Testis (tissue), 3 donors: ENCODE data around the gene ENTREP1. TPM values are rescaled to one million over a fixed set of nuclear protein-coding genes. Genes with fewer than 3 reads are reported as not detected.

Experiments
- DNase-seq: peaks from one replicate; pipeline ENCODE4 v3.0.0-alpha.2; 2019
- H3K27ac ChIP-seq, 2 donors: fragments of 200-600 bp; sonication (generic); one replicate each; pipeline ENCODE4 v1.5.1; 2019
- H3K27me3 ChIP-seq: fragments of 200-600 bp; sonication (generic); one replicate; pipeline ENCODE4 v1.5.1; 2019
- H3K36me3 ChIP-seq: fragments of 200-600 bp; sonication (generic); one replicate; pipeline ENCODE4 v1.5.1; 2017; ENCODE audit warnings: low read depth; ENCODE audit errors: missing control alignments
- H3K4me1 ChIP-seq: fragments of 200-600 bp; sonication (generic); one replicate; pipeline ENCODE4 v1.5.1; 2019
- H3K4me3 ChIP-seq, 2 donors: fragments of 200-600 bp; sonication (generic); one replicate each; pipeline ENCODE4 v1.5.1; 2017 to 2019
- H3K9me3 ChIP-seq: fragments of 200-600 bp; sonication (generic); one replicate; pipeline ENCODE4 v1.5.1; 2017
- POLR2A ChIP-seq: fragments of 450-650 bp; IDR thresholded peaks from one replicate; pipeline ENCODE4 v1.6.1; 2017; ENCODE audit warnings: antibody characterized with exemption, mild to moderate bottlenecking, moderate library complexity
- WGBS, 2 donors: methylation state at CpG; one replicate each; pipeline ENCODE4 v1.1.5; 2018; 5-methylcytosine and 5-hydroxymethylcytosine counted together
- intact Hi-C: fragments of 100-400 bp; cut with DNase I; formaldehyde crosslinking; loops from one replicate; pipeline ENCODE4 v1.15.1; 2023; ENCODE audit warnings: low total_unique reads
- polyA plus RNA-seq: library from polyadenylated mRNA; stranded (reverse); fragments of 350-450 nt; fragmentation: Illumina TruSeq; extraction: RNeasy Lipid Tissue Mini Kit (QIAGEN cat#74804); gene quantifications from one replicate; pipeline ENCODE4 v1.2.3, GENCODE V29; 2014; ENCODE audit warnings: low read depth, low replicate concordance; ENCODE audit not compliant: insufficient read depth
- total RNA-seq, 2 donors: library from RNA; depleted of rRNA; stranded (reverse); fragments of >200 nt; gene quantifications; one replicate each; pipeline ENCODE4 v1.2.3, GENCODE V29; 2016
- TF ChIP-seq, protein P1 (sequence below), 3 experiments: fragments of 450-650 bp in 2 of 3; fragments of 200-600 bp in 1 of 3; sonication (generic) in 1 of 3; IDR thresholded peaks; one replicate each; pipeline ENCODE4 v1.5.1; 2016 to 2019; ENCODE audit warnings: antibody characterized with exemption in 3 of 3, mild to moderate bottlenecking in 2 of 3, moderate library complexity in 1 of 3

The ENTREP1 gene
- total and polyA plus RNA-seq, 3 donors from 2014 or later: 5.2 to 7.9 (median 5.9) TPM

DNA sequence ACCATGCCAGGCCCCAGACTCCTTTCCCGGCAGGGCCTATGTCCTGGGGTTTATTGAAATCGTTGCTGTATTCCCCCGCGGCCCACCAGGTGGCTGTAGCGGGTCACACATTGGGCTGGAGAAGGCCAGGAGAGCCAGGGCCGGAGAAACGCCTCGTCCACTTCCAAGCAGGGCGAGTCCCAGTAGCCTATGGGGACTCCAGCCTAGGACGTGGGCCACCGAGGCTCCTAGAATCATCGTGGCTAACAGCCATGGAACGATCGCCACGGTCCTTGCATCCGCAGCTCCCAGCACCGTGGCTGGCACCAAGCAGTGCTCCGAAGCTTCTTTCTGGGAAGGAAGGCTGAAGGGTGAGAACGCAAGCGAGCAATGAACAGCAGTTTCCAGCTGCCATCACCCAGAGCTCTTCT is 87.7 kb downstream of the ENTREP1 start:
- intact Hi-C loops: no loop called here
- no peaks in the 10 kb centered on the region for H3K4me1 ChIP-seq
- no peak overlapping the region for H3K27ac ChIP-seq
- H3K9me3 ChIP-seq: no peaks in the 10 kb centered on the region
- TF ChIP-seq, protein P1, sequence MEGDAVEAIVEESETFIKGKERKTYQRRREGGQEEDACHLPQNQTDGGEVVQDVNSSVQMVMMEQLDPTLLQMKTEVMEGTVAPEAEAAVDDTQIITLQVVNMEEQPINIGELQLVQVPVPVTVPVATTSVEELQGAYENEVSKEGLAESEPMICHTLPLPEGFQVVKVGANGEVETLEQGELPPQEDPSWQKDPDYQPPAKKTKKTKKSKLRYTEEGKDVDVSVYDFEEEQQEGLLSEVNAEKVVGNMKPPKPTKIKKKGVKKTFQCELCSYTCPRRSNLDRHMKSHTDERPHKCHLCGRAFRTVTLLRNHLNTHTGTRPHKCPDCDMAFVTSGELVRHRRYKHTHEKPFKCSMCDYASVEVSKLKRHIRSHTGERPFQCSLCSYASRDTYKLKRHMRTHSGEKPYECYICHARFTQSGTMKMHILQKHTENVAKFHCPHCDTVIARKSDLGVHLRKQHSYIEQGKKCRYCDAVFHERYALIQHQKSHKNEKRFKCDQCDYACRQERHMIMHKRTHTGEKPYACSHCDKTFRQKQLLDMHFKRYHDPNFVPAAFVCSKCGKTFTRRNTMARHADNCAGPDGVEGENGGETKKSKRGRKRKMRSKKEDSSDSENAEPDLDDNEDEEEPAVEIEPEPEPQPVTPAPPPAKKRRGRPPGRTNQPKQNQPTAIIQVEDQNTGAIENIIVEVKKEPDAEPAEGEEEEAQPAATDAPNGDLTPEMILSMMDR (IDR thresholded peaks at IDR 0.05): peak; percentile 43 to 67 (median 58)
- no peak for TF ChIP-seq POLR2A
- no peaks in the 10 kb centered on the region for H3K27me3 ChIP-seq
- no peaks in the 10 kb centered on the region for H3K36me3 ChIP-seq
- peak; percentile 85 for DNase-seq
- no peak overlapping the region for H3K4me3 ChIP-seq
- WGBS, 2 donors: 4 to 11% methylated on average over 9 to 20 of the region's 20 CpGs

DNA sequence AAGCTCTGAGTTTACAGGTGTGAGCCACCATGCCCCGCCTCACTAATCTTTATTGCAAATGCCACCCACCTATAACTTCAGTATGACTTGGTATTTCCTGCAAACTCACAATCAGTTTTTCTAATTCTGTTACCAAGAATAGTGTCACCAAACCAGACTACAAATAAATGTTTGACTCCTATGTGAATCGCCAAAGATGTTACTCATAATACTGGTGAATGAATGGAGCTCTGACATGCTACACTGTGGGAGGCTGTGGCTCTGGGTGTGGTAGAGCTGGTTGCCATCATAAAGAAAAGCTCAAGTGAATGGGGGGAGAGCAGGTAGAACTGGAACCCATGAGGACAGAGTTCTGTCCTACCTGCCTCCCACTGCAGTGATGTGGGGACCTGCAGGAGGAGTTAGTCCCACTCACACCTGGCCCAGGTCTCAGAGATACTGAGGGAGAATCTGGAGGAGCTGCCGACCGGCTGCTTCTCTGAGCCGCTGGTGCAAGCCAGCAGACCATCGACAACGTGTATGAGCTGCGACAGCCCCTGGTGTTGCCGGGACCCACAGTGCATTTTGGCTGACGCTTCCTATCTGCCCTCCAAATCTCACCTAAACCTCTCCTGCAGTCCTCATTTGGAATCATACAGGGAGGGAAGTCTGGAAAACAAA is 95.7 kb downstream of the ENTREP1 start:
- 83 to 91% methylated on average over 2 to 10 of the region's 10 CpGs for WGBS, 2 donors
- intact Hi-C loops: loop anchor here (5.0 kb wide), 1 partner anchor 127 kb away; no protein-coding TSS in a partner anchor
- DNase-seq: no peak
- no peaks in the 10 kb centered on the region for H3K9me3 ChIP-seq
- H3K27ac ChIP-seq: no peak overlapping the region
- TF ChIP-seq, protein P1 (IDR thresholded peaks at IDR 0.05): no peak
- no peak for TF ChIP-seq POLR2A
- H3K27me3 ChIP-seq: no peaks in the 10 kb centered on the region
- H3K36me3 ChIP-seq: no peaks in the 10 kb centered on the region
- H3K4me1 ChIP-seq: no peaks in the 10 kb centered on the region
- no peak overlapping the region for H3K4me3 ChIP-seq

DNA sequence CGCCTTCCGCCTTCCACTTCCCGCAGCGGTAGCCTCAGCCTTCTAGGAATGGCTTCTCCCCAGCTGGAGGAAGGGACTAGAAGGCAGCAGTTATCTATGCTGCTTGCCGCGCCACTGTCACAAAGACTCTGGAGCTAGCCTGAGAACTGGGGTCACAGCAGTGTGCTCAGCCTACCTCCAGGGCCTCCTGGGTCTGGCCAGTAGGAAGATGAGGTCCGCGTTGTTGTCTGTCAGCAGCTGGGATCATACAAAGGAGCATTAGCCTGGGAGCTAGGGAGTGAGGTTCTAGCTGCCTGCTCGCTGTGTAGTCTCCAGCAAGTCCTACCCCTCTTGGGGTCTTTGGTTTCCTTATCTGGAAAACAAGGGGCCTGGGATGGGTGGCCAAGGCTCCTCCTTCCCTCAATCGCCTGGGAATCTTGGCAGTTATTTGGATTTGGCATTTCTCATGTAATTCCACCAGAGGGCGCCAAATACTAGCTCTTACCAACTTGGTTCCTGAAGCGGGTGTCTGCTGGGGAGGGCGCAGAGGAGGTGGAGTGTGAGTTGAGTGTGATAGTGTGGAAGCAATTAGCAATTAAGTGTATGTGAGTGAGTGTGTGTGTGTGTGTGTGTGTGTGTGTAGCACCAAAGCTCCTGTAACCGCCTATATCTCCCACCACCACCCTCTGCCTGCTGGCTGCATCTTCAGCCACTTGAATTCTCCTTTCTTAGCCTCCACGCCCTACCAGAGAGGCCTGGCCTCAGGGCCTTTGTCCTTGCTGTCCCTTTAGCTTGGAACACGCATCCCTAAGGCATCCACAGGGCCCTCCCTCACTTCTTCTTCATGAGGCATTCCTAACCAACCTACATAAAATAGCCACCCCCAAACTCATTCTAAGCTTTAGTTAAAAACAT is 97.1 kb downstream of the ENTREP1 start:
- no peaks in the 10 kb centered on the region for H3K9me3 ChIP-seq
- no peaks in the 10 kb centered on the region for H3K36me3 ChIP-seq
- H3K27me3 ChIP-seq: no peaks in the 10 kb centered on the region
- intact Hi-C loops: loop anchor here (5.0 kb wide), 1 partner anchor 125 kb away; no protein-coding TSS in a partner anchor
- DNase-seq: peak; percentile 74
- H3K4me1 ChIP-seq: no peaks in the 10 kb centered on the region
- 41 to 54% methylated on average over 15 to 16 of the region's 16 CpGs for WGBS, 2 donors
- H3K4me3 ChIP-seq: no peak overlapping the region
- H3K27ac ChIP-seq: no peak overlapping the region
- TF ChIP-seq, protein P1 (IDR thresholded peaks at IDR 0.05): peak; percentile 83 to 91 (median 86)
- TF ChIP-seq POLR2A: no peak

DNA sequence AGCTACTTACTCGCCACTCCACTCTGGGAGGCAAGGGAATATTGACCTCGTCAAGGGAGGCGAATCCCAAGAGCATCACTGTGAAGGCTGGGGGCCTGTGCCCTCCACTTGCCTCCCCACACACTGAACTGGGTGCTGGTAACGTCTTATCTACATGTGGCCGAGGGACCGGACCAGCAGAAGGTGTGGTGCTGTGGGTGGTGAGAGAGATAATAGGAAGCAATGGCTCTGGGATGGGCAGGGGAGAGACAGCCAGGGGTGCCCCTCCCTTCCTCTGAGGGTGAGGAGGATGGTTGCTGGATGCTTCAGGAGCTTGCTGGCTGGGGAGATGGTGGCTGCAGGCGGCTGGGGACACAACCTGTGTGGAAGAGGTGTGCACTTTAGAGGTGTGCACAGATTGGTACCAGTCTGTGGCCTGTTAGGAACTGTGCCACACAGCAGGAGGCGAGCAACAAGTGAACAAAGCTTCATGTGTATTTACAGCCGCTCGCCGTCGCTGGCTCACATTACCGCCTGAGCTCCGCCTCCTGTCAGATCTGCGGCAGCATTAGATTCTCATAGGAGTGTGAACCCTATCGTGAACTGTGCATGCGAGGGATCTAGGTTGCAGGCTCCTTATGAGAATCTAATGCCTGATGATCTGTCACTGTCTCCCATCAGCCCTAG is 100.3 kb downstream of the ENTREP1 start:
- Histone ChIP-seq H3K4me1 (no peaks in the 10 kb centered on the region), H3K27ac (no peak overlapping the region), H3K27me3 (no peaks in the 10 kb centered on the region), H3K4me3 (no peak overlapping the region), H3K9me3 (no peaks in the 10 kb centered on the region), H3K36me3 (no peaks in the 10 kb centered on the region)
- no peak for DNase-seq
- intact Hi-C loops: no loop called here
- WGBS, 2 donors: 86 to 94% methylated on average over 8 to 17 of the region's 17 CpGs
- TF ChIP-seq POLR2A: no peak
- TF ChIP-seq, protein P1 (IDR thresholded peaks at IDR 0.05): no peak
